Brain microvascular endothelial cell (primary cell): ENCODE data around the gene NACAD.

ENCODE experiments used
- DNase-seq: peaks from one replicate; pipeline ENCODE4 v3.0.0-alpha.2; 2020
- H3K27ac ChIP-seq: fragments of 250-450 bp; sonication (Bioruptor Pico); 2 replicates; pipeline ENCODE4 v1.5.1; 2020; ENCODE audit warnings: mild to moderate bottlenecking, moderate library complexity
- H3K27me3 ChIP-seq: fragments of 250-450 bp; sonication (Bioruptor Pico); replicated peaks from 2 replicates; pipeline ENCODE4 v1.5.1; 2020; ENCODE audit warnings: mild to moderate bottlenecking
- H3K36me3 ChIP-seq: fragments of 250-450 bp; sonication (Bioruptor Pico); replicated peaks from 2 replicates; pipeline ENCODE4 v1.5.1; 2020; ENCODE audit warnings: mild to moderate bottlenecking
- H3K4me3 ChIP-seq: 2 replicates; pipeline ENCODE4 v1.5.1; 2011; ENCODE audit warnings: low read depth, mild to moderate bottlenecking, control low read depth, low read length, moderate library complexity
- in situ Hi-C: cut with HindIII; loops from 2 replicates; pipeline ENCODE4 v1.10.0; 2017; ENCODE audit warnings: low sequenced_read_pairs, low pct_ligation_motif_present
- TF ChIP-seq, protein P1 (sequence below): IDR thresholded peaks from 2 replicates; pipeline ENCODE4 v1.5.1; 2011; ENCODE audit warnings: low read depth, mild to moderate bottlenecking, moderate library complexity, low read length, control low read depth, inconsistent platforms; ENCODE audit errors: missing control alignments

The NACAD gene

DNA sequence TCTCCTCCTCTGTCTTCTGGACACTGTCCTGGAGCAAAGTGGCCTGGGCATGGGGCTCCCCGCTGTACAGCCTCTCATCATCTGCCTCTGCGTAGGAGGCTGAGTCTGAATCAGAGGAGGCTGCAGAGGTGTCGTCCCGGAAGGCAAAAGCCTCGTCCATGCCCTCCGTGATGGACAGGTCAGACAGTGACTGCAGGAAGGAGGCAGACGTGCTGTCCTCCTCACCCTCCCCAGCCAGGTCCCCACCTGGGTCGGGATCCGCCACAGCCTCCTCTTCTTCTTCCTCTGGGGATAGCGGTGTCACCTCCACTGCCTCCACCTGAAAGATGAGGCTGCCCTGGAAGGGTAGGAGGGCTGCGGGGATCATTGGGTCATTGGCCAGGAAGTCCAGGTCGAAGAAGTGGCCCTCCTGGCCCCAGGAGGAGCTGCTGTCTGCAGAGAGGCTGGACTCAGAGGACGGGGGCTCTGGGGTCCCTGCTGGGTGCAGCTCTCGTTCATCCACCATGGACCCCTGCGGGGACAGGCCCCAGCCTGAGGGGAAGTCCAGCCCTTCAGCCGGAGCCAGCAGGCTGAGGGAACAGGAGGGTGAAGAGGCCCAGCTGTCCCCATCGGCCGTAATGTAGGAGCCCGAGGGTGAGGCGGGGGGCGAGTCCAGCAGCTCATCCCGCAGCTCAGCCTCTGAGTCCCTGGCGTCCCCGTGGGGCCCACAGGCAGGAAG is 3.7 kb downstream of the NACAD start:
- TF ChIP-seq, protein P1, sequence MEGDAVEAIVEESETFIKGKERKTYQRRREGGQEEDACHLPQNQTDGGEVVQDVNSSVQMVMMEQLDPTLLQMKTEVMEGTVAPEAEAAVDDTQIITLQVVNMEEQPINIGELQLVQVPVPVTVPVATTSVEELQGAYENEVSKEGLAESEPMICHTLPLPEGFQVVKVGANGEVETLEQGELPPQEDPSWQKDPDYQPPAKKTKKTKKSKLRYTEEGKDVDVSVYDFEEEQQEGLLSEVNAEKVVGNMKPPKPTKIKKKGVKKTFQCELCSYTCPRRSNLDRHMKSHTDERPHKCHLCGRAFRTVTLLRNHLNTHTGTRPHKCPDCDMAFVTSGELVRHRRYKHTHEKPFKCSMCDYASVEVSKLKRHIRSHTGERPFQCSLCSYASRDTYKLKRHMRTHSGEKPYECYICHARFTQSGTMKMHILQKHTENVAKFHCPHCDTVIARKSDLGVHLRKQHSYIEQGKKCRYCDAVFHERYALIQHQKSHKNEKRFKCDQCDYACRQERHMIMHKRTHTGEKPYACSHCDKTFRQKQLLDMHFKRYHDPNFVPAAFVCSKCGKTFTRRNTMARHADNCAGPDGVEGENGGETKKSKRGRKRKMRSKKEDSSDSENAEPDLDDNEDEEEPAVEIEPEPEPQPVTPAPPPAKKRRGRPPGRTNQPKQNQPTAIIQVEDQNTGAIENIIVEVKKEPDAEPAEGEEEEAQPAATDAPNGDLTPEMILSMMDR, result no peak
- H3K27ac ChIP-seq, result no peak overlapping the region
- H3K36me3 ChIP-seq, result no peaks in the 10 kb centered on the region
- no peaks in the 10 kb centered on the region for H3K27me3 ChIP-seq
- in situ Hi-C loops, result no loop called here
- no peak overlapping the region for H3K4me3 ChIP-seq
- DNase-seq, result no peak

DNA sequence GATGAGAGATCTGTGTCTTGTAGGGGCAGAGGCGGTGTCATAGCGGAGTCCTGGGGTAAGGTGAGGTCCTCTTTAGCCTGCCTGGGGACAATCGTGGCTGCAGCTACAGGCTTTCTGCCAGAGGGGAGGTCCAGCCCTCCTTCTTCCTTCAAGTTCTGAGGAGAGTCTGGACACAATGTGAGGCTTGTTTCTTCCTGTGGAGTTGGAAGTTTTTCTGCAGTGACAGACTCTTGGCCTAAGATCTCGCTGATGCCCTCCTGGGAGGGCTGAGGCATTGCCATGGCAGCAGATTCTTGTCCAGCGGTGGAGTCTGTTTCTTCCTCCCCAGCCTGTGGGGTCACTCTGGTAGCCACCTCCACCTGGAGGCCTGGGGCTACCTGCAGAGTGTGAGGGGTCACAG is 4.4 kb downstream of the NACAD start:
- TF ChIP-seq, protein P1, result no peak
- no peaks in the 10 kb centered on the region for H3K27me3 ChIP-seq
- no peak overlapping the region for H3K27ac ChIP-seq
- no peak overlapping the region for H3K4me3 ChIP-seq
- H3K36me3 ChIP-seq, result no peaks in the 10 kb centered on the region
- DNase-seq, result no peak
- in situ Hi-C loops, result no loop called here

DNA sequence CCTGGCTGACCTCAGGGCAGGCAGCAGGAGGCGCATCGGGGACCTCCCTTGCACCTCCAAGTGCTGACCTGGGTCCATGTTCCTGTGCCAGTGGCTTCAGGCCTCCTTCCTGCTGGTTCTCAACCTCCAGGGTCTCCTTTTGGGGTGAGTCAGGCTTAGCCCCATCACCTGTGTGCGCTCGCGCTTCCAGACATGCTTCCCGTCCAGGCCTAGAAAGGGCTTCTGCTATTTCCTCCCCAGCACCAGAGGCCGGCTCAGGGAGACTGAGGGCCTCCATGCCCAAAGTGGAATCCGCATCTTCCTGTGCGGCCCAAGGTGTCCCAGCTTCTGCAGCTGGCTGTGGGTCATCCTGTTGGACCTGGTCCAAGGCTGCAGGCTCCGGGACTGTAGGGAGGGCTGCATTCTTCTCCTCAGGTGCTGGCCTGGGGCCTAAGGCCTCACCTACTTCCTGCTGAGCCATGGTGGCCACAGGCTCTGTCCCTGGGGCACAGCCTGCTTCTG is 5.9 kb downstream of the NACAD start:
- in situ Hi-C loops, result no loop called here
- no peak overlapping the region for H3K27ac ChIP-seq
- TF ChIP-seq, protein P1, result no peak
- peaks cover 3% of the 10 kb centered on the region for H3K36me3 ChIP-seq
- DNase-seq, result no peak
- H3K4me3 ChIP-seq, result no peak overlapping the region
- H3K27me3 ChIP-seq, result no peaks in the 10 kb centered on the region

DNA sequence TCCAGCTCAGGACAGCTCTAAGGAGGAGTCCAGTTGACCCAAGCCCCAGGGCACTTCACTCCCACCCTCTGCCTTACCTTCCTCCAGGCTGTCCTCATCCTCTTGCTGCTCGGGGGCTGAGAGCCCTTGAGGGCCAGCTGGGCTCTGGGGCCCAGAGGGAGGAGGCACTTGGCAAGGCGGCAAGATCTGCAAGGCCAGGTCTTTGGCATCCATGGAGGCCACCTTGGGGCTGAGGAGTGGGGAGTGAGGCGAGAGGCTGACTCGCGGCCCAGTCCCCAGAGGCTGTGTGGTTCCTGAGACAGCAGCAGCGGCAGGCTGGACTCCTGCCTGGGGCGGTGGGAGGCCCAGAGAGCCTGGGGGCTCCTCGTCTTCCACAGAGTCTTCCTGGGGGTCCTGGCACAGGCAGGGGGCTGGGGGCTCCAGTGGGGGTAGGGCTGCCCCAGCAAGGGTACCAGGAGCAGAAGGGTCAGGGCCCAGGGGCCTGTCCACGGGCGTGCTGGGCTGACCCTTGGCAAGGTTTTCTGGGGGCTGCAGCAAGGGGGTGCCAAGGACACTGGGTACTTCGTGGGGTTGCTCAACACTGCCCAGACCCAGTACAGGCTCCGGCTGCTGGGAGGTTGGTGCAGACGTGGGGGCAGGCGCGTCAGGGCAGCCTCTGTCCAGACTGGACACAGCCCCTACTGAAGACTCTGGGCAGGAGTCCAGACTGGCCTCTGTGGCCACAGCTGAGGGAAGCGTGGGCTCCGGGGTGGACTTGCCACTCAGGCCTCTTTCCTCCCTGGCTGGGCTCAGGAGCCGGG is 6.5 kb downstream of the NACAD start:
- no peak for DNase-seq
- TF ChIP-seq, protein P1, result no peak
- Histone ChIP-seq H3K27me3 (no peaks in the 10 kb centered on the region), H3K27ac (no peak overlapping the region), H3K4me3 (no peak overlapping the region), H3K36me3 (peaks cover 5% of the 10 kb centered on the region)
- in situ Hi-C loops, result no loop called here

DNA sequence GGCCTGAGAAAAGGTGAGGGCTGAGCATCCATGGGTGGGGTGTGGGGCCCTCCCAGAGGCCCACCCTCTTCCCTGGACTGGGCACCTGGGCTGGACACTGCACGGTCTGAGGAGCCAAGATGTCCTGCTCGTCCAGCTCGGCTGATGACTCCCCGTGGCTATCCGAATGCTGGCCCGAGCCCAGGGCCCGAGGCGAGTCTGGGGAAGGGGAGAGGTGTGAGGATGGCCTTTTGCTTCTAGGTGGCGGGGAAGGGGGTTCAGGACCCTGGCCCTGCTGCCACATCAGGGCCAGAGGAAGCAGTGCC is 7.1 kb downstream of the NACAD start:
- in situ Hi-C loops, result no loop called here
- H3K4me3 ChIP-seq, result no peak overlapping the region
- H3K27me3 ChIP-seq, result no peaks in the 10 kb centered on the region
- TF ChIP-seq, protein P1, result no peak
- H3K27ac ChIP-seq, result no peak overlapping the region
- peaks cover 10% of the 10 kb centered on the region for H3K36me3 ChIP-seq
- no peak for DNase-seq
